Activated CD4-positive, alpha-beta T cell treated with anti-CD3 and anti-CD28 coated beads, Interleukin-2, amount 10 ng/mL, durations not matched to agents 24 days and 14 days (primary cell): ENCODE data around the gene LCAT. TPM values are rescaled to one million over a fixed set of nuclear protein-coding genes. Genes with fewer than 3 reads are reported as not detected.
"Not testable (repeated sequence)": the region's sequence is repeated elsewhere in the genome, so short reads cannot be mapped to it uniquely, and the experiment has no call there.

ENCODE experiments used
- DNase-seq: peaks from one replicate; pipeline ENCODE4 v3.0.0; 2022
- H3K27ac Mint-ChIP-seq: one replicate; pipeline ENCODE4 v1.8.0; 2022; ENCODE audit warnings: mild to moderate bottlenecking, mixed read lengths
- H3K27me3 Mint-ChIP-seq: one replicate; pipeline ENCODE4 v1.8.0; 2022; ENCODE audit warnings: mixed read lengths
- H3K36me3 Mint-ChIP-seq: one replicate; pipeline ENCODE4 v1.8.0; 2022; ENCODE audit warnings: low read depth, mild to moderate bottlenecking, mixed read lengths
- H3K4me1 Mint-ChIP-seq: one replicate; pipeline ENCODE4 v1.8.0; 2021; ENCODE audit warnings: mixed read lengths
- H3K4me3 Mint-ChIP-seq: one replicate; pipeline ENCODE4 v1.8.0; 2022; ENCODE audit warnings: mild to moderate bottlenecking, moderate library complexity, mixed read lengths
- H3K9me3 Mint-ChIP-seq: one replicate; pipeline ENCODE4 v1.8.0; 2021; ENCODE audit warnings: mixed read lengths
- intact Hi-C: fragments of 100-400 bp; cut with micrococcal nuclease; formaldehyde crosslinking; loops from one replicate; pipeline ENCODE4 v1.15.1; 2023
- total RNA-seq: library from RNA; stranded (reverse); gene quantifications from 2 replicates; pipeline ENCODE4 v1.2.3, GENCODE V29; 2022

LCAT gene
- total RNA-seq, 1 donor from 2014 or later, result 18.2 TPM

DNA sequence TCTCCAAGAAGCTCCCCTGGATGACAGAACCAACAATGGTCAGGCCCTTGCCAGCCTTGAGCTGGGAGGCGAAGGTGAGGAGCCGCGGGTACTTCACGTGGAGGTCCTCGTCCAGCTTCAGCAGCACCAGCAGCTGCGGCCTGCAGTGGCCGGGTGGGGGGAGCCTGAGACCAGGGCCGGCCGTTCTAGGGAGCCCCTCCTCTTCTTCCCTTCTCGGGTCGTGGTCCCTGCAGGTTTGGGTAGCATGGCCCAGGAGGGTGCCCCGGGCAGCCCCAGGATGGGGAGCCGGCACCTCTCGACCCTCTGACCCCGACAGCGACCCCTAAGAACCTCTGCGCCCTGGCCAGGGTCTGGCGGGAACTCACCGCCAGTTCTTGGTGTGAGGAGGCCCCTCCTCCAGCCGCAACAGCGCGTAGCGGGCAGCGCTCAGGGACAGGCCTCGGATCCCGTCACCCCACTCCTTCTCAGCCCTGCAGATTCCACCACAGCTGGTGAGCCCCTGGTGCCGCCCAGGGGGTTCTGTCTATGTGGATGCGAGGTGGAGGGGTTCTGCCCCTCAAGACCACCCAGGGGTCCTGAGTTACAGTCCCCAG, 3.1 kb upstream of the LCAT start:
- Mint-ChIP-seq H3K4me3 (no peak overlapping the region), H3K36me3 (peaks cover 16% of the 10 kb centered on the region), H3K4me1 (no peaks in the 10 kb centered on the region), H3K27ac (no peak overlapping the region), H3K9me3 (no peaks in the 10 kb centered on the region), H3K27me3 (no peaks in the 10 kb centered on the region)
- intact Hi-C loops, result no loop called here
- no peak for DNase-seq

DNA sequence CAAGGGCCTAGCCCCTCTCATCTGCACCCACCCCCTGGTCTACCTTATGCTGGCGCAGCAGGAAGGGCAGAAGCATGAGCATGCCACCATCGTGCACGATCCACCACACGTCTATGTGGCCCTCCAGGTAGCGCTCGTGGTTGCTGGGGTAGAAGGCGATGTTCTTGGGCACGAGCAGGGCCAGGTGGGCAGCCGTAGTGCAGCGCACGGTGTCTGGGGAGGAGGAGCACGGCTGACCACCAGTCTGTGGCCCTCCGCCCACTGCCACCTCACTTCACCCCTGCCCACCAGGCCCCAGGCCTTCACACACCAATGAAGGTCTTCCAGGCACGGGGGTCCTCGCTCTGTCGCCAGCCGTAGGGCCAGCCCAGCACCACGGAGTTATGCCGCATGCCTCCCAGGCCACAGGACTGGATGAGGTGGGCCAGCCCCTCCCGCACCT, 2.2 kb upstream of the LCAT start:
- H3K4me3 Mint-ChIP-seq, result no peak overlapping the region
- no peak overlapping the region for H3K27ac Mint-ChIP-seq
- H3K9me3 Mint-ChIP-seq, result no peaks in the 10 kb centered on the region
- intact Hi-C loops, result no loop called here
- DNase-seq, result no peak
- peaks cover 15% of the 10 kb centered on the region for H3K36me3 Mint-ChIP-seq
- H3K27me3 Mint-ChIP-seq, result no peaks in the 10 kb centered on the region
- H3K4me1 Mint-ChIP-seq, result peaks cover 5% of the 10 kb centered on the region

DNA sequence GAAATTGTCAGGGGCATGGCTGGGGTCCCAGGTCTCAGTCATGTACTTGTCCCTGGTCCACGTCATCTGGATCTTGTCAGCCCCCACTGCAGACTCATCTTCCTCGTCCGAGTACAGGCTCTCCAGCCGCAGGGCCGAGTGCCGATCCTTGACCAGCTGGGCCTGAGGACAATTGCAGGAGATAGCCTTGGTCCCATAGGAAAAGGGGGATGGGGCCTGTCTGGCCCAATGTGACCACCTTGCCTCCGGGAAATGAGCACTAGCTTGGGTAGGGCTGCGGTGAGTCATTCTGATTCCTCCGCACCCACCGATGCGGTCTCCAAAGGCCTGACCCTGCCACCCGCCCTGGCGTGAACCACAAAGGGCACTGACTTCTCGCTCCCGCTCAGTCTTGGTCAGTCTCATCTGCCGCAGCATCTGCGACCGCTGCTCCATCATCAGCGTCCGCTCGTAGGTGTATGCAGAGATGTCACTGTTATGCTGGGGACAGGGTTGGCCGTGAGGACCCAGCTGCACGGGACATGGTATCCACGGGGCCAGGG, 1.5 kb upstream of the LCAT start:
- Mint-ChIP-seq H3K4me1 (peaks cover 5% of the 10 kb centered on the region), H3K9me3 (no peaks in the 10 kb centered on the region), H3K27me3 (no peaks in the 10 kb centered on the region), H3K36me3 (peaks cover 11% of the 10 kb centered on the region), H3K4me3 (no peak overlapping the region), H3K27ac (no peak overlapping the region)
- DNase-seq, result no peak
- intact Hi-C loops, result no loop called here

DNA sequence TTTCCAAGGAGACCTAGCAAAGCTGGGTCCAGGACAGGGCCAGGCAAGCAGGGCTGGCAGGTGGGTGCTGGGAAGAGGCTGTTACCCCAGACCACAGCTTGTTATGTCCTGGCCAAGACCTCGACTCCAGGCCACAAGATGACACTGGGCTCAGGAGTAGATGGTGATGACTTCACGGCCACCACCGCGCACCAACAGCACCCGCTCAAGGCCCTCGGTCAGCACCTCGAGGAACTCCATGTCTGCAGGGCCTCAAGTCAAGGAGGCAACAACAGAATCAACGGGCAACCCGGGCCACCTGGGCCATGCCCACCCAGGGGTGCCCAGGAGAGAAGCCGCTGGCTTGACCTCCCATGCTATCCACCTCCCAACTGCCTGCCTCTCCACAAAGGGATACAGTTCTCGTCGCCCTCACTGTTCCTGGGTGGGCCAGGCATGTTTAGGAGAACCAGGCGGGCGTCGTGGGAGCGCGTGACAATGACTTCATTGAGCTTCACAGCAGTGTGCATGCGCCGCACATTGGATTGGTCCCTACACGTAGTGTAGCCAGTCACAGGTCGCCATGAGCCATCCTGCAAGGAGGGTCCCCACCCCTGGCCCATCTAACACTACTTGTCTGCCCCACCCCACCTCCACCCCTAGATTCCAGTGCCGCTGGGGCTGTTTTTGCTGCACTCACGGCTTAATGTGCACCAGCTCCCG, 921 bp upstream of the LCAT start:
- Mint-ChIP-seq H3K4me3 (no peak overlapping the region), H3K27ac (no peak overlapping the region), H3K36me3 (peaks cover 15% of the 10 kb centered on the region), H3K9me3 (no peaks in the 10 kb centered on the region), H3K4me1 (peaks cover 11% of the 10 kb centered on the region), H3K27me3 (no peaks in the 10 kb centered on the region)
- DNase-seq, result no peak
- intact Hi-C loops, result no loop called here

DNA sequence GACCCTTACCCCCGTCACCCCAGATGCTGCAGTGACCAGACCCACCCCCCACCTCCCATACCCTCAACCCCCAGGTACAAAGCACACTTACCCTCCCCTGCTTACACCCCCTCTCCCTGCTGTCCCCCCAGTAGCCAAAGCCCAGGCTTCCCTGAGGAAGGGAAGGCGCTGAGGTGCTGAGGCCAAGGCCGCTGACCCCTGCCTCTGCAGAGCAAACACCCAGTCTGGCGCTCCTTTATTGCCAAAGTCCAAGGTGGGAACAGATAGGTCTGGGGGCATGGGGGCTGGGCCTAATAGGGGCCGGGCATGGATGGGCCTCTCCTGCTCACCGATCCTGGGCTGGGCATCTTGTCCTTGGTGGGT, 683 bp downstream of the LCAT start:
- H3K4me3 Mint-ChIP-seq, result no peak overlapping the region
- no peaks in the 10 kb centered on the region for H3K9me3 Mint-ChIP-seq
- intact Hi-C loops, result no loop called here
- H3K27me3 Mint-ChIP-seq, result no peaks in the 10 kb centered on the region
- H3K36me3 Mint-ChIP-seq, result peaks cover 16% of the 10 kb centered on the region
- no peak overlapping the region for H3K27ac Mint-ChIP-seq
- DNase-seq, result no peak
- peaks cover 19% of the 10 kb centered on the region for H3K4me1 Mint-ChIP-seq

DNA sequence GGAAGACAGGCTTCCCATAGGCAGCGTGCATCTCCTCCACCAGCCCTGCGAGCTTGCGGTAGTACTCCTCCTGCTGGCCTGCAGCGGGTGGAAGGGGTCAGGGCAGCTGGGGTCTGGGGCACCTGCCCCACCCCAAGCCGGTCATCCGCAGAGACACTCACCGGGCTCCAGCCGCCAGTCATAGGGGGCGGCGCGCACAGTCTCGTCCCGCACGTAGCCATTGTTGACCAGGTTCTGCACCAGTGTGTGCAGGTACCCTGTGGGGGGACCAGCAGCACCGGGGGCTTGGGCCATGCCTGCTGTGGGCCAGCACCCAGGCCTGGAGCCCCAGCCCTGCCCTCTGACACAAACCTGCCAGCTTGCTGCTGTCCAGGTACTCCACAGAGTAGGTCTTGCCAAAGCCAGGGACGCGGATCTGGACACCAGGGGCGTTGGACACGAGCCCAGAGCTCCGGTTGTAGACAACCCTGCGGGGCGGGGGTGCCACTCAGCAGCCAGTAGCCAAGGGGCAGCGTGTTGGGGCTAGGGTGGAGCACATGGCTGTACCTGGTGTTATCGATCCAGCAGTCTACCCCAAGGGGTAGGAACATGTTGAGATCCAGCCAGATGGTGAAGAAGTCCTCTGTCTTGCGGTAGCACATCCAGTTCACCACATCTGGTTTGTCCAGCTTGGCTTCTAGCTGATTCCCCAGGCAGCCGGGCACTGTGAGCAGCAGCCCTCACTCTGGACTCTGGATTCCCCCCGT, 1.2 kb downstream of the LCAT start:
- Mint-ChIP-seq H3K36me3 (peaks cover 16% of the 10 kb centered on the region), H3K4me1 (peaks cover 19% of the 10 kb centered on the region), H3K9me3 (no peaks in the 10 kb centered on the region), H3K4me3 (no peak overlapping the region), H3K27ac (no peak overlapping the region), H3K27me3 (no peaks in the 10 kb centered on the region)
- DNase-seq, result no peak
- intact Hi-C loops, result no loop called here

DNA sequence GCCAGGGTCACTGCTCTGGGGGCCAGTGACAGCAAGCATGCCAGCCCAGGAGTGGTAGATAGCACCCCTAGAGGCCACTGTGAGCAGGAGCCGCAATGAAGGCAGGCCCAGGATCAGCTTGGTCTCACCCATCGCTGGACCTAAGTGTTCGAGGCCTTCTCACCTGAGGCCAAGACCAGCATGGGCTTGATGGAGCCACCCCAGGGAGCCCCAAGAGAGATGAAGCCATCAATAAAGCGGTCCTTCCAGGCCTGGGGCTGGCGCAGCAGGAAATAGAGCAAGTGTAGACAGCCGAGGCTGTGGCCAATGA, 1.8 kb downstream of the LCAT start:
- no peak overlapping the region for H3K27ac Mint-ChIP-seq
- no peaks in the 10 kb centered on the region for H3K9me3 Mint-ChIP-seq
- intact Hi-C loops, result no loop called here

DNA sequence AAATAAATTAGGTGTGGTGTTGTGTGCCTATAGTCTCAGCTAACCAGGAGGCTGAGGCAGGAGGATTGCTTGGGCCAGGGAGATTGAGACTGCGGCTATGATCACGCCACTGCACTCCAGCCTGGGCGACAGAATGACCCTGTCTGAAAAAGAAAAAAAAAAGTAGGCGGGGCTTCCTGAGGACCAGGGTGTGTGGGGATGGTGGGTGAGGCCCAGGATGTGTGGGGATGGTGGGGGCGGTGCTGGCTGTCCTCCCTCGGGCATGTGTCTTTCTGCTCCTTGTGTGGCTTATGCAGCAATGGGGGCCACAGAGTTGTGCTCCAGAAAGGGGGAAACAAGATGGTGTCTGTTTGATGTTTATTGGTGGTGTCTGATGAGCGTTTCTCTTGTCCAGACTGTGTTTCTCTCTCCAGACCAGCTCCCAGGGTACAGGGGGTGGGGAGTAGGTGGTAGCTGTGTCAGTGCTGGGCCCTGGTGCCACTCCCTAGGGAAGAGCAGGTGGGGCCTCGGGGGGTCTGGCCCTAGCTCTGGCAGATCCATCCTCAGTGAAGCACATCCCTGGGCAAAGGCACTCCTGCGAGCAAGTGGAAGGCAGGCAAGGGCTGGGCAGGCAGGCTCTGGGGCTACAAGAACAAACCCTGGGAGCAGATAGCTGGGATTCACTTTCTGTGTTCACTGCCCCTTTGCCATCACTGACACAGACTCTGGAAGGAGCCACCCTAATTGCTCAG, 2.3 kb downstream of the LCAT start:
- no peak for DNase-seq
- intact Hi-C loops, result no loop called here
- Mint-ChIP-seq H3K4me1 (peaks cover 25% of the 10 kb centered on the region), H3K36me3 (peaks cover 19% of the 10 kb centered on the region), H3K27me3 (no peaks in the 10 kb centered on the region), H3K27ac (peak overlapping the region; percentile 60), H3K4me3 (no peak overlapping the region), H3K9me3 (no peaks in the 10 kb centered on the region)

More for the DNA sequence above, 1.8 kb downstream of the LCAT start:
- peak; percentile 81 for DNase-seq
- Mint-ChIP-seq H3K4me3 (no peak overlapping the region), H3K4me1 (peaks cover 21% of the 10 kb centered on the region), H3K27me3 (no peaks in the 10 kb centered on the region), H3K36me3 (peaks cover 18% of the 10 kb centered on the region)

DNA sequence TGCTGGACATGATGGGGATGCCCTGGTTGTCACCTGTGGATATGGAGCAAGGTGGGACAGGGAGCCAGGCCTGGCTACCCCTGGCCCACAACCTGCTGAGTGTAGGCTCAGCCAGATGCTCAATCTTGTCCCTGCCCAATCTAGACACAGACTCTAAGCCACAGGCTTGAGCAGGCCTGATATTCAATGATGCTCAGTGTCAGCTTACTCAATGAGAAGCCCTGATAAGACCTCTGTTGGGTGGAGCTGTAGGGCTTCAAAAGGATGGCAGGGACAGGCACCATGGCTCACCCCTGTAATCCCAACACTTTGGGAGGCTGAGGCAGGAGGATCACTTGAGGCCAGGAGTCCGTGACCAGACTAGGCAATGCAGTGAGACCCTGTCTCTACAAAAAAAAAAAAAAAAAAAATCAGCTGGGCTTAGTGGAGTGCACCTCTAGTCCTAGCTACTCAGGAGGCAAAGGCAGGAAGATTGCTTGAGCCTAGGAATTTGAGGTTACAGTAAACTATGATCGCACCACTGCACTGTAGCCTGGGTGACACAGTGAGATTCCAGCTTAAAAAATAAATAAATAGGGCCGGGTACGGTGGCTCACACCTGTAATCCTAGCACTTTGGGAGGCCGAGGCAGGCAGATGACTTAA, 3.4 kb downstream of the LCAT start:
- H3K9me3 Mint-ChIP-seq, result no peaks in the 10 kb centered on the region
- intact Hi-C loops, result no loop called here
- no peak overlapping the region for H3K4me3 Mint-ChIP-seq
- peaks cover 27% of the 10 kb centered on the region for H3K4me1 Mint-ChIP-seq
- peak overlapping the region; percentile 71 for H3K27ac Mint-ChIP-seq
- no peaks in the 10 kb centered on the region for H3K27me3 Mint-ChIP-seq
- no peak for DNase-seq
- H3K36me3 Mint-ChIP-seq, result peaks cover 23% of the 10 kb centered on the region

DNA sequence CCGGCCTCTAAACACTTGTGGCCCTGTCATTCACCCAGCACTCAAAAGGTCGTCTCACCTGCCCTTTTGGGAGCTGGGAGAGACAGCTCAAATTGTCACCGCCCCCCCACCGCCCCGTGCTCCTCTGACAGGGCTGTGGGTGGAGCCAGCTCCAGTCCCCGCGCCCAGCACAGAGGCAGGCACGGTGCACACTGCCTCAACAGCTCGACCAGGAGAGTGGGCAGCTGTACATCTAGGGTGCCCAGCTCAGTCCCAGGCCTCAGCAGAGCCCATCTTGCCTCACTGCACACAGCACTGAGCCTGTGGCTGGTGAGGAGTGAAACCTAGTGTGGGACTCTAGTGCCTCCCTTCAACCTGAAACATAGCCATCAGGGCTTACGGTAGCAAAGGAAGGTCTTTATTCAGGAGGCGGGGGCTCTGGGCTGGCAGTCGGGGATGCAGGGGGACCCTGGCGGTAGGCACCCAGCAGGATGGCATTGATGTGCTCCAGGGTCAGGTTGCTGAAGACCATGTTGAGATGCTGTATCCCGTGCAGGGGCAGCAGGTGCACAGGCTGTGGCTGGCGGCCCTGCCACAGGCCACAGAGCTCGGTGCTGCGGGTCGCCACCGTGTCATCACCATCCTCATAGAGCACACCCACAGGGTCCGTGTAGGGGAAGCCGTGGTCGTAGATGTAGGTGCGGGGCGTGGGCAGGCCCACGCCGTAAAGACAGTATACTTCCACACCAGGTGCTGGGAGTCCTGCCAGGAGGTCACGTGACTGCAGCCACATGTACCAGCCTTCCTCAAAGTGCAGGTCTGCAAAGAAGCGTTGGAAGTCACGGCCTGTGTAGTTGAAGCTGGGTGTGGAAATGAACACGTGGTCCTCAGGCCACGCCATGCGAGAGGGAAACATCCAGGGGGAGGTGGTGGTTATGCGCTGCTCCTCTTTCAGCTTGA, 4.1 kb downstream of the LCAT start:
- peak overlapping the region; percentile 43 for H3K4me3 Mint-ChIP-seq
- H3K4me1 Mint-ChIP-seq, result peaks cover 35% of the 10 kb centered on the region
- H3K36me3 Mint-ChIP-seq, result peaks cover 31% of the 10 kb centered on the region
- H3K27me3 Mint-ChIP-seq, result no peaks in the 10 kb centered on the region
- intact Hi-C loops, result loop anchor here (5.0 to 10.0 kb wide), 7 partner anchors 67 to 457 kb away; partner anchors contain the start of genes ACD, AGRP, ATP6V0D1 and C16orf86
- no peak for DNase-seq
- H3K27ac Mint-ChIP-seq, result peak overlapping the region; percentile 71
- H3K9me3 Mint-ChIP-seq, result no peaks in the 10 kb centered on the region

DNA sequence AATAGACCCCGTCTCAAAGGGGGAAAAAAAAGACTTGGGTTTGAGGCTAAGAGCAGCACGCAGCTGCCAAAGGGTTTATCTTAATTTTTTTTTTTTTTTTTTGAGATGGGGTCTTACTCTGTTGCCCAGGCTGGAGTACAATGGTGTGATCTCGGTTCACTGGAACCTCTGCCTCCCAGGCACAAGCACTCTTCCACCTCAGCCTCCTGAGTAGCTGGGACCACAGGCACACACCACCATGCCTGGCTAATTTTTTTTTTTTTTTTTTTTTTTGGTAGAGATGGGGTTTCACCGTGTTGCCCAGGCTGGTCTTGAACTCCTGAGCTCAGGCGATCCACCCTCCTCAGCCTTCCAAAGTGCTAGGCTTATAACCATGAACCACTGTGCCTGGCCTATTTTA, 6.2 kb downstream of the LCAT start:
- peaks cover 41% of the 10 kb centered on the region for H3K36me3 Mint-ChIP-seq
- peaks cover 38% of the 10 kb centered on the region for H3K4me1 Mint-ChIP-seq

DNA sequence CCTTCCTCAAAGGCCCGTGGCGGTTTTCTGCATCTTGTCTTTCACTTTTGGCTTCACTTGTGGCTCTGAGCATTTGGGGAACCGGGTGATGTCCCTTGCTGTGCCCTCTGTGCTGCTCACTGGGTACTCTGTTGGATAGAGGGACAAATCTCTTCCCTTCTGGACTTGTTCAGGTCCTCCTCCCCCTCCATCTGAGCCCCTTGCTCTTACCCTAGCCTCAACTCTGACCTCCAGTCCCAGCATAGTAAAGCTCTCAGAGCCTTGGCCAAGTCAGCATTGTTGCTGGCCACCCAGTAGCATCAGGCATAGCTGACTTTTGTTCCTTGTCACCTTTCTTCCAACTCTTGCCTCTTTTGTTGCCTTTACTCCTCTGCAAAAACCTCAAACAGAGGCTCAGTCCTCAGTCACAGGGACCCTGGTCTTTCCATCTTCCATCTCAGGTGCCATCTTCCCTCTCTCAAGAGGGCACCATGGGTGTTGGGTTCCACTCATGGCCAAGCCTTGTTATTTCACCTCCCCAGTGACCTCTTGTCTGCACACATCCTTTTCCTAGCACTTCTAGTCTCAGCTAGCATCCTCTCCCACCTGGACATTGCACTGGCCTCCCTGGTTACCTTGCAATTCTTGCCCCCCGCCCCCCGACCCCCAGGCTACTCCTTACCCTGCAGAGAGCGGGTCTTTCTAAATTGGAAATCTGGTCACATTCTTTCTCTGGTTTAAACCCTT, 6.9 kb downstream of the LCAT start:
- Mint-ChIP-seq H3K4me3 (peak overlapping the region; percentile 100), H3K4me1 (peaks cover 38% of the 10 kb centered on the region), H3K9me3 (no peaks in the 10 kb centered on the region), H3K36me3 (peaks cover 44% of the 10 kb centered on the region), H3K27ac (peak overlapping the region; percentile 92), H3K27me3 (no peaks in the 10 kb centered on the region)
- peak; percentile 95 for DNase-seq
- intact Hi-C loops, result loop anchor here (1.0 to 10.0 kb wide), 9 partner anchors 31 to 455 kb away; partner anchors contain the start of genes ACD, AGRP, ATP6V0D1 and C16orf86

More for the DNA sequence above, 6.2 kb downstream of the LCAT start:
- Mint-ChIP-seq H3K4me3 (peak overlapping the region; percentile 100), H3K27ac (peak overlapping the region; percentile 92)
- not testable (repeated sequence) for H3K27me3 Mint-ChIP-seq, H3K9me3 Mint-ChIP-seq, DNase-seq
- intact Hi-C loops, result loop anchor here (1.0 to 10.0 kb wide), 8 partner anchors 31 to 455 kb away; partner anchors contain the start of genes ACD, AGRP, ATP6V0D1 and C16orf86
